ENCODE measurements around the gene CGREF1.
A peak's percentile ranks its signal among the peaks of the same experiment; 100 is the strongest.

DNA sequence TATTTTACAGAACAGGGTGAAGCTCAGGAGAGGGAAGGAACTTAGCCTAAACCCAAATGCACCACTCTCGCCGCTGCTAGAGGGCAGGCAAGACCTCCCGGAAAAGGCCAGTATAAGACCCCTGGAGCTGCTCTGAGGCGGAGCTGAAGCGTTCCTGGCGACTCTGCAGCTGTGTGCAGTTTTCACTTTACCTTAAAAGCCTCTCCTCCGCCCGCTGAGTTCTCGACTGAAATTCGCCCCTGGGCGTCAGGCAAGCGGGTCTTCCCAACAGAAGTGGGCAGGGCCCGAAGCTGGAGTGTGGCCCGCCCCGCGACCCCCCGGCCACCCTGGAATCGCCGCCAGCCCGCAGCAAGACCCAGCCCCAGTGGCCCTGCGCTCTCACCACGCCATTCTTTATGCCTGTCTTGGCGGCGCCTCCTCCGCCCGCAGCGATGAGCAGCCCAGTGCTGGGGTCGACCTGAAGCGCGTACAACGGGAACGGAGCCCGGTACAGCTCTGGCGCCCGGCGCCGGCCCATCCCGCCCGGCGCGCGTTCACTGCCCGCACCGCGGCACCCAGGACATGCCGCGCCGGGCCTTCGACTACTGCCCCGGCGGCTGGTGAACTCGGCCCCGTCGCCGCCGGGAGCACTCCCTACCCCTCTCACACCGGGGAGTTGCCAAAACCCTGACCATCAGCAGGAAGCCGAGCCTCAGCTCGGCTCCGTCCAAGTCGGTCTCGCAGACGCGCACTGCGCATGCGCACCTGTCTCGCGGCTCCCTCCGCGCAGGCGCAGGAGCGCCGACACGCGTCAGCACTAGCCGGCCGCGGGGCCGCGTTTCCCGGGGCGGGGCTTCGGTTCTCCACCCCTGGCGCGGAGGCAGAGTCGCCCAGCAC, 15.2 kb upstream of the CGREF1 start, which contains the start of gene PREB:
- TF ChIP-seq, protein P1, sequence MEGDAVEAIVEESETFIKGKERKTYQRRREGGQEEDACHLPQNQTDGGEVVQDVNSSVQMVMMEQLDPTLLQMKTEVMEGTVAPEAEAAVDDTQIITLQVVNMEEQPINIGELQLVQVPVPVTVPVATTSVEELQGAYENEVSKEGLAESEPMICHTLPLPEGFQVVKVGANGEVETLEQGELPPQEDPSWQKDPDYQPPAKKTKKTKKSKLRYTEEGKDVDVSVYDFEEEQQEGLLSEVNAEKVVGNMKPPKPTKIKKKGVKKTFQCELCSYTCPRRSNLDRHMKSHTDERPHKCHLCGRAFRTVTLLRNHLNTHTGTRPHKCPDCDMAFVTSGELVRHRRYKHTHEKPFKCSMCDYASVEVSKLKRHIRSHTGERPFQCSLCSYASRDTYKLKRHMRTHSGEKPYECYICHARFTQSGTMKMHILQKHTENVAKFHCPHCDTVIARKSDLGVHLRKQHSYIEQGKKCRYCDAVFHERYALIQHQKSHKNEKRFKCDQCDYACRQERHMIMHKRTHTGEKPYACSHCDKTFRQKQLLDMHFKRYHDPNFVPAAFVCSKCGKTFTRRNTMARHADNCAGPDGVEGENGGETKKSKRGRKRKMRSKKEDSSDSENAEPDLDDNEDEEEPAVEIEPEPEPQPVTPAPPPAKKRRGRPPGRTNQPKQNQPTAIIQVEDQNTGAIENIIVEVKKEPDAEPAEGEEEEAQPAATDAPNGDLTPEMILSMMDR (IDR thresholded peaks at IDR 0.05), result no peak
- peak; percentile 10 to 47 (median 10) for TF ChIP-seq POLR2AphosphoS5 (IDR thresholded peaks at IDR 0.05)
- TF ChIP-seq EP300 (IDR thresholded peaks at IDR 0.05), result no peak
